Upper lobe of right lung (tissue), 1 donor: ENCODE data around the gene DHRS7C. TPM values are rescaled to one million over a fixed set of nuclear protein-coding genes. Genes with fewer than 3 reads are reported as not detected.
"Not testable (repeated sequence)": the region's sequence is repeated elsewhere in the genome, so short reads cannot be mapped to it uniquely, and the experiment has no call there.

Experiments used
- ATAC-seq: fragments of 200-7000 bp; cut with Tn5 transposase; one replicate; pipeline ENCODE4 v1.9.1; 2020; ENCODE audit warnings: mild to moderate bottlenecking, moderate library complexity
- DNase-seq: peaks from one replicate; pipeline ENCODE4 v3.0.0-alpha.2; 2020
- H3K27ac ChIP-seq: fragments of 200-600 bp; one replicate; pipeline ENCODE4 v1.8.0; 2022
- H3K27me3 ChIP-seq: fragments of 200-600 bp; one replicate; pipeline ENCODE4 v1.8.0; 2022; ENCODE audit warnings: mild to moderate bottlenecking
- H3K36me3 ChIP-seq: fragments of 200-600 bp; one replicate; pipeline ENCODE4 v1.8.0; 2022
- H3K4me1 ChIP-seq: fragments of 200-600 bp; one replicate; pipeline ENCODE4 v1.8.0; 2022
- H3K4me3 ChIP-seq: fragments of 200-600 bp; one replicate; pipeline ENCODE4 v1.8.0; 2022; ENCODE audit warnings: mild to moderate bottlenecking
- H3K9me3 ChIP-seq: fragments of 200-600 bp; one replicate; pipeline ENCODE4 v1.8.0; 2022
- intact Hi-C: fragments of 100-400 bp; cut with DNase I; formaldehyde crosslinking; loops from one replicate; pipeline ENCODE4 v1.11.0; 2022
- total RNA-seq: library from RNA; stranded (reverse); fragmentation: NEBNext Ultra II Directional; extraction: Animal tissue kit (Norgen Biotek cat#: 25700); gene quantifications from one replicate; pipeline ENCODE4 v1.2.1, GENCODE V29; 2021
- TF ChIP-seq, protein P1 (sequence below): fragments of 200-600 bp; IDR thresholded peaks from one replicate; pipeline ENCODE4 v1.8.0; 2022; ENCODE audit warnings: antibody characterized with exemption
- donor health status: DM: no; HTN: yes; CAD: no; lungs with severe emphysema.

Gene DHRS7C
- total RNA-seq, 1 donor from 2014 or later: not detected

DNA sequence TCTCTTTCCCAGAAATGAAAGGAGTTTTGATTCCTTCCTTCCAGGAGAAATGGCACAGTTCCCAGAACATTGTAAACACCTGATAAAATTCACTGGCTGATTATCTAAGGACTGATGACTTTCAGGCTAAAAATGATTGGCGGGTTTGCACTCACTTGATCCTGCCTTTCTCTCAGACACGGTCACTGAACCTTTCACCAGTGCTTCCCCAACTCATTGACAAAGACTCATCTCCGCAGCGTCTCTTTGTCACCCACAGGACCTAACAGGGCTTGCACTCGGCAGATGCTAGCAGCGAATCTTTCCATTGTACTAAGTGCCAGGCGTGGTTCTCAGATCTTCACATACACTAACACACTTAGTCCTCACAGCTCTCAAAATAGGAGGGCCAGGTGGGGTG lies 7.3 kb upstream of the DHRS7C start:
- H3K4me1 ChIP-seq: no peaks in the 10 kb centered on the region
- DNase-seq (no peak), ATAC-seq (no peak)
- H3K27ac ChIP-seq: no peak overlapping the region
- H3K9me3 ChIP-seq: no peaks in the 10 kb centered on the region
- TF ChIP-seq, protein P1, sequence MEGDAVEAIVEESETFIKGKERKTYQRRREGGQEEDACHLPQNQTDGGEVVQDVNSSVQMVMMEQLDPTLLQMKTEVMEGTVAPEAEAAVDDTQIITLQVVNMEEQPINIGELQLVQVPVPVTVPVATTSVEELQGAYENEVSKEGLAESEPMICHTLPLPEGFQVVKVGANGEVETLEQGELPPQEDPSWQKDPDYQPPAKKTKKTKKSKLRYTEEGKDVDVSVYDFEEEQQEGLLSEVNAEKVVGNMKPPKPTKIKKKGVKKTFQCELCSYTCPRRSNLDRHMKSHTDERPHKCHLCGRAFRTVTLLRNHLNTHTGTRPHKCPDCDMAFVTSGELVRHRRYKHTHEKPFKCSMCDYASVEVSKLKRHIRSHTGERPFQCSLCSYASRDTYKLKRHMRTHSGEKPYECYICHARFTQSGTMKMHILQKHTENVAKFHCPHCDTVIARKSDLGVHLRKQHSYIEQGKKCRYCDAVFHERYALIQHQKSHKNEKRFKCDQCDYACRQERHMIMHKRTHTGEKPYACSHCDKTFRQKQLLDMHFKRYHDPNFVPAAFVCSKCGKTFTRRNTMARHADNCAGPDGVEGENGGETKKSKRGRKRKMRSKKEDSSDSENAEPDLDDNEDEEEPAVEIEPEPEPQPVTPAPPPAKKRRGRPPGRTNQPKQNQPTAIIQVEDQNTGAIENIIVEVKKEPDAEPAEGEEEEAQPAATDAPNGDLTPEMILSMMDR: no peak
- H3K4me3 ChIP-seq: no peak overlapping the region
- no peaks in the 10 kb centered on the region for H3K27me3 ChIP-seq
- H3K36me3 ChIP-seq: no peaks in the 10 kb centered on the region
- intact Hi-C loops: no loop called here

DNA sequence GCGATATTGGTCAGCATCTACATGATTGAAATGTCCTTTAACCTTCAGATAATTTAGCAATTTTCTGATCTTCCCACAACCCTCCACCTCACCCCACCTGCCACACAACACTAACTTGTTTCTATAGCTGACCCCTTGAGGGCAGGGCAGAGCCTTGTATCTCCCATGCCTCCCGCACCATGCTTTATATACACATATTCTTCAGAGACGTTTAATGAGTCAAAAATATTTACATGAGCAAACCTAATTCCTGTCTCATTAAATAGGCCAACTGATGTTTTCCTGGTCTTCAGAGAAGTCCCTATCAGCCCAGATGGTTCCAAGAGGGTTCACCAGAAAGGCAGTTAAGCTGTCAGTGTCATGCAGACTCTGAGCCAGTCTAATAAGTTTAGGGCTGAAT lies 6.6 kb upstream of the DHRS7C start:
- no peak for ATAC-seq
- intact Hi-C loops: no loop called here
- Histone ChIP-seq H3K9me3 (no peaks in the 10 kb centered on the region), H3K36me3 (no peaks in the 10 kb centered on the region), H3K27ac (no peak overlapping the region), H3K4me3 (no peak overlapping the region), H3K27me3 (no peaks in the 10 kb centered on the region), H3K4me1 (no peaks in the 10 kb centered on the region)
- no peak for DNase-seq
- TF ChIP-seq, protein P1: no peak

DNA sequence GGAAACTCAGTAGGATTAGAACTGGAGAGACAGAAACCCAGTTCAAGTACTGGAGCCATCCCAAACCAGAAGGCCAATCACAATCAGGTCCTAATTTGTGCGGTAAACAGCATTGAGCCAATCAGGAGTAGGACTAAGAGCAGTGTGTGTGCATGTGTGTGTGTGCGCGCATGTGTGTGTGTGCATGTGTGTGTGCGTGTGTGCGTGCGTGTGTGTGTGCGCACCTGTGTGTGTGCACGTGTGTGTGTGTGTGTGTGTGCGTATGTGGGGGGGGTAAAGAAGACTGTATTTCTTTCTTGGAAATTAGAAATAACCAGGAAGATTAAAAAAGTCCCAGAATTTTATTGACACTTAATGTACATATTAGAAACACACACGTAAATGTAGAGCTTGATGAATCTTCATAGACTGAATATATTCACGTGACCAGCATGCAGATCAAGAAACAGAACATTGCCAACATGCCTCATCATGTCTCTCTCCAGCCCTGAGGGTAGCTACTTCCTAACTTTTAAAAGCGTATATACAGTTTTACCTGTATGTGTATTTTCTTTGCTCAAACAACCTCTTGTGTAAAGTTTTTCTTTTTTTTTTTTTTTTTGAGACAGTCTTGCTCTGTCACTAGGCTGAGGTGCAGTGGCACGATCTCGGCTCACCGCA lies 919 bp upstream of the DHRS7C start:
- TF ChIP-seq, protein P1: no peak
- no peak for ATAC-seq
- intact Hi-C loops: no loop called here
- Histone ChIP-seq H3K4me3 (no peak overlapping the region), H3K36me3 (no peaks in the 10 kb centered on the region), H3K27me3 (no peaks in the 10 kb centered on the region), H3K27ac (no peak overlapping the region), H3K4me1 (no peaks in the 10 kb centered on the region), H3K9me3 (no peaks in the 10 kb centered on the region)
- no peak for DNase-seq

DNA sequence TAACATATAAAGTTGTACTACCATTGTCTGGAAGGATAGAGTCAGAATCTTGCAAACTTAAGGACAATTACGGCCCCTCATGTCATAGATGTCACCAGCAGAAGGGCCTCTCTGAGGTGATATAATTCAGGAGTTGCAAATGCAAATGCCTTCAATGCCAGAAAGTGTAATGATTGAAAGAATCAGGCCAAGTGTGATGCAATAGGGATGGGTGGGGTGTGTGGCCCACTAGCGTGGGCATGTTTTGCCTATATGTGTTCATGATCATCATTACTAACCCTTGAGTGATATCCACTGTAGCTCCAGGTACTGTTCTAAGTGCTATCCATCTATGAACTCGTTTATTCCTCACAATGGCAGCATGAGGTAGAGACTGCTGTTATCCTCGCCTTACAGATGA lies 1.1 kb downstream of the DHRS7C start:
- DNase-seq (no peak), ATAC-seq (no peak)
- H3K9me3 ChIP-seq: no peaks in the 10 kb centered on the region
- H3K36me3 ChIP-seq: no peaks in the 10 kb centered on the region
- no peaks in the 10 kb centered on the region for H3K27me3 ChIP-seq
- intact Hi-C loops: no loop called here
- TF ChIP-seq, protein P1: no peak
- no peaks in the 10 kb centered on the region for H3K4me1 ChIP-seq
- no peak overlapping the region for H3K4me3 ChIP-seq
- no peak overlapping the region for H3K27ac ChIP-seq

DNA sequence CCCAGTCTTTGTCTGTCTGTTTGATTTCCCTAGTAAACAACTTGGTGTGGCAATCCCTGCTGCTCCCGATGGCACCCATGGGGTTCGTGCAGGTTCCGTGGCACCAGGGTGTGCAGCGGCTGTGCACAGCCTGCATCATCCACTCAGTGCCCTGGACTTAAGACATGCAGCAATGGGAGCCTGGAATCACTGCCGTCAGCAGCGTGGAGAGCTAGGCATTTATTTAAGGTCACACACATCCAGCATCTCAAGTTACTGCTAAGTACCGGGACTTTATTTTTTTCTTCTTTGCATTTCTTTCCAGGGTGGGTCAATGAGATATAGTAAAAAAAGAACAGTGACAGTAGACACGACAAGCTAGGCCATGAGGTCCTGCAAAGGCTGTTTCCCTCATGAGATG lies 2.8 kb downstream of the DHRS7C start:
- TF ChIP-seq, protein P1: no peak
- DNase-seq (no peak), ATAC-seq (no peak)
- Histone ChIP-seq H3K9me3 (no peaks in the 10 kb centered on the region), H3K4me3 (no peak overlapping the region), H3K4me1 (no peaks in the 10 kb centered on the region), H3K27me3 (no peaks in the 10 kb centered on the region), H3K36me3 (no peaks in the 10 kb centered on the region), H3K27ac (no peak overlapping the region)
- intact Hi-C loops: no loop called here

DNA sequence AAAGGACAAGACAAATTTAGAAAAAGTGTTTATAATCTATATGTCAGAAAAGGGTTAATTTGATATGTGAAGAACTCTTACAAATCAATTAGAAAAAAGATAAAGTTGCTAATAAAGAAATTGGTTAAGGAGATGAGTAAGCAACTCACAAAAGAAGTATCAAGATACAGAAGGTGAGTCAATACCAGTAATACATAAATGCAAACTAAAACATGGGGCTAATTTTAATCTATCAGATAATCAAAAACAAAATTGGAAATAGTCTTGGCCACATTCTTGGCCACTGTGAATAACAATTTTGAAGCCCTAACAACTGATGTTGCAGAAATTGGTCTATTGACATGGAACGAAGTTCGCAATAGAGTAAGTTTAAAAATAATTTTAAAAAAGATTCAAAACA lies 6.8 kb downstream of the DHRS7C start:
- Histone ChIP-seq H3K27ac (no peak overlapping the region), H3K9me3 (no peaks in the 10 kb centered on the region), H3K4me1 (no peaks in the 10 kb centered on the region), H3K36me3 (no peaks in the 10 kb centered on the region), H3K27me3 (peaks cover 8% of the 10 kb centered on the region), H3K4me3 (no peak overlapping the region)
- ATAC-seq (no peak), DNase-seq (no peak)
- TF ChIP-seq, protein P1: no peak
- intact Hi-C loops: no loop called here

DNA sequence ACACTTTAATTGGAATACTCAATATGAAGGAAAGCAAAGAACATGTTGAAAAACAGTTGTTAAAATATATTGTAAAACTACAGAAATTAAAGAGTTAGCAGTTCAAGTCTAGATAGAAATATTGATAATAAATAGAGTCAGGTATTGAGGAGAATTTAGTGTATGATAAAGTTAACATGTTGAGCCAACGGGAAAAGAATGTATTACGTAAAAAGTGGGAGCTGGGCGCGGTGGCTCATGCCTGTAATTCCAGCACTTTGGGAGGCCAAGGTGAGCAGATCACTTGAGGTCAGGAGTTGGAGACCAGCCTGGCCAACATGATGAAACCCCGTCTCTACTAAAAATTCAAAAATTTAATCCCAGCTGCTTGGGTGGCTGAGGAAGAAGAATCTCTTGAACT lies 7.9 kb downstream of the DHRS7C start:
- H3K4me1 ChIP-seq, H3K27me3 ChIP-seq, ATAC-seq, H3K9me3 ChIP-seq, H3K4me3 ChIP-seq, intact Hi-C loops, H3K36me3 ChIP-seq, DNase-seq, H3K27ac ChIP-seq: not testable (repeated sequence)
